ENCODE measurements around the gene FBXO24.

The FBXO24 gene

DNA sequence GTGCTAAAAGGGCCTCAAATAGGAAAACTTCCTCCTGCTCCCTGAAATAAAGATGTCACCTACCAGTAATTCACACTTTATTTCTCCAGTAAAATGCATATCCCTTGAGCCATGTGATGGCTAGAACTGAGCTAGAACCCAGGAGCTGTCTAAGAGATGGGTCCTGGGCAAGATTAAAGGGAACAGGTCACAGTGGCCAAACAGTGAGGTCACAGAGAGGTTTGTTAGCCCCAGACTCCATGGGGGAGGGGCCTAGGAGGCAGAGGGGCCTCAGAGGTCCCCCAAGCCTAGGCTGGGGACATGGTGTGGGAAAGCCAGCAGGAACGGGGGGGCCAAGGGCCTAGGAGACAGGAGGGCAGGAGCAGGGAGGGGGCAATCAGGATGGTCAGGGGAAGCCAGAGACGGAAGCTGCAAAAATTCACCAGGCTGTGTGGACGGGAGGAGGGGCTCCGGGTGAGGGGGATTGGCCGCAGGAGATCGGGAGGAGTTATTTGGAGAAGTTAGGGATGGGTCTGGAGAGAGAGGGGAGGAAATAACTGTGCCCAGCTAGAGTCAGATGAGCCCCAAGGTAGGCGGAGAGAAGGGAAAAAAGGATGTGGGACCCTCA is 3.3 kb downstream of the FBXO24 start:
- DNase-seq: no peak

- DNase-seq: no peak
Measured at GRCh38 chr7:100590077-100590737, 4.1 kb downstream of the FBXO24 start.

DNA sequence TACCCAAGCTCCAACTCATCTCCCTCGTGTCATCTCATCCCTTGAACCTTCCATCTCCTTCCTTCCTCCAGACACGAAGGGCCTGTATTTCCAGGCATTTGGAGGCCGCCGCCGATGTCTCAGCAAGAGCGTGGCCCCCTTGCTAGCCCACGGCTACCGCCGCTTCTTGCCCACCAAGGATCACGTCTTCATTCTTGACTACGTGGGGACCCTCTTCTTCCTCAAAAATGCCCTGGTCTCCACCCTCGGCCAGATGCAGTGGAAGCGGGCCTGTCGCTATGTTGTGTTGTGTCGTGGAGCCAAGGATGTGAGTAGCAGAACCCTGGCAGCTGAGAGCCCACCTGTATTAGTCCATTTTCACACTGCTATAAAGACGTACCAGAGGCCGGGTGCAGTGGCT is 5.5 kb downstream of the FBXO24 start:
- DNase-seq: no peak

- DNase-seq: no peak
Measured at GRCh38 chr7:100595188-100595587, 9.1 kb downstream of the FBXO24 start.

- no peak for DNase-seq
Measured at GRCh38 chr7:100598425-100598824, 12.3 kb downstream of the FBXO24 start.

DNA sequence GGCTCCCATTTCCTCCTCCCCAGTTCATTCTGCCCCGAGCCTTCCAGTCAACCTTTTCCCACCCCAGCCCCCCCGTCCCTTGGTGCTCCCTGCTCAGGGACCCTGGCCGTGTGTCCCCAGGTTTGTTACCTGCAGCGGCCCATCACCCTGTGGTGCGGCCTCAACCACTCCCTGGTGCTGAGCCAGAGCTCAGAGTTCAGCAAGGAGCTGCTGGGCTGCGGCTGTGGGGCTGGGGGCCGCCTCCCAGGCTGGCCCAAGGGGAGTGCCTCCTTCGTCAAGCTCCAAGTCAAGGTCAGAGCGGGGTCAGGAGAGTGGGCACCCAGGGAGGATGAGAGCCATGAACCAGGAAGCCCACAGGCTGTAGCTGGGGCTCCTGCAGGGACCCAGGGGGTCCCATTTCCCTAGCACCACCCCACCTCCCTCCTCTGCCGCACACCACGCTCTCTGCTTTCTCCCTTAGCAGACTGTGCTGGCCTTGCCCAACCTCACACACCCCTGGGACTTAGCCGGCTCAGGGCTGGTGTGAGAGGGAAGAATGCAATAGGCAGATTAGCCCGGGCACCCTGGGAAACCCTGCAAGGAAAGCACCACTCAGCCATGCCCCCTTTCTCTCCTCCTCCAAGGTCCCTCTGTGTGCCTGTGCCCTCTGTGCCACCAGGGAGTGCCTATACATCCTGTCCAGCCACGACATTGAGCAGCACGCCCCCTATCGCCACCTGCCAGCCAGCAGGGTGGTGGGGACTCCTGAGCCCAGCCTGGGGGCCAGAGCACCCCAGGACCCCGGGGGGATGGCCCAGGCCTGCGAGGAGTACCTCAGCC is 14.0 kb downstream of the FBXO24 start:
- no peak for DNase-seq

GRCh38 chr7:100600730-100601038 is 14.6 kb downstream of the FBXO24 start:
- no peak for DNase-seq

GRCh38 chr7:100602889-100603725 is 17.0 kb downstream of the FBXO24 start:
- DNase-seq: no peak

GRCh38 chr7:100603726-100604027 is 17.5 kb downstream of the FBXO24 start:
- DNase-seq: no peak

- peak in 31 of 56 donors; percentile 6 to 75 (median 32) for DNase-seq
Measured at GRCh38 chr7:100604028-100604975, 18.2 kb downstream of the FBXO24 start.

DNA sequence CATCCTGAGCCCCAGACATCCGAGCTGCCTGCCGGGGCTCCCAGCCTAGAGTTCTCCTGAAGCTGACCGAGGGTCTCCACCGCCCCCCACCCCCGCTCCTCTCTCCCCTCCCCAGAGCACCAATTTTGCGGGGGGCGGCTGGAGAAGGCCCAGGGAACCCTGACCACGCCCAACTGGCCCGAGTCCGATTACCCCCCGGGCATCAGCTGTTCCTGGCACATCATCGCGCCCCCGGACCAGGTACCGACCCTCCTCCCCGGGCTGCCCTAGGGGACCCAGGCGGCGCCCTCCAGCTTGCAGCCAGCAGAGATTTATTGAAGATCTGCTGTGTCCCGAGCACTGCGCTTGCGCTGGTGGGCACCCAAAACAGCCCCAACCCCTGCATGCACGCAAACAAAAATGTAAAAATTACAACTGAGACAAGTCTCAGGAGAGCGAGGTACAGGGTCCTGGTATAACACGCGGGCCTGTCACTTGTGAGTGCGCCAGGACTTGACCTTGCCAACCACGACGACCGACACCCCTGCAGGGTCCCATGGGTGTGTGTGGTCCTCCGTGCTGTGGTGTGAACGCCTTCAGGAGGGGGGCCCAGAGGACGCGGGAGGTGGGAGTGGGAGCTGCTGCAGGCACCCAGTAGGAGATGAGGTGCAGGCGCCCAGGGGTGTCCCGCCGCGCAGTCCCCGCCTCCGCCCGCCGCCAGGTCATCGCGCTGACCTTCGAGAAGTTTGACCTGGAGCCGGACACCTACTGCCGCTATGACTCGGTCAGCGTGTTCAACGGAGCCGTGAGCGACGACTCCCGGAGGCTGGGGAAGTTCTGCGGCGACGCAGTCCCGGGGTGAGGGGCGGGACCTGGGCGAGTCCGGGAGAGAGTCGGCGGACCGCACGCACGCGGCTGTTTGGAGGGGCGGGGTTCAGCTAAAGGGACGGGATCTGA is 19.1 kb downstream of the FBXO24 start:
- peak in 6 of 56 donors; percentile 5 to 40 (median 20) for DNase-seq

GRCh38 chr7:100606313-100606712 is 20.2 kb downstream of the FBXO24 start:
- no peak for DNase-seq

DNA sequence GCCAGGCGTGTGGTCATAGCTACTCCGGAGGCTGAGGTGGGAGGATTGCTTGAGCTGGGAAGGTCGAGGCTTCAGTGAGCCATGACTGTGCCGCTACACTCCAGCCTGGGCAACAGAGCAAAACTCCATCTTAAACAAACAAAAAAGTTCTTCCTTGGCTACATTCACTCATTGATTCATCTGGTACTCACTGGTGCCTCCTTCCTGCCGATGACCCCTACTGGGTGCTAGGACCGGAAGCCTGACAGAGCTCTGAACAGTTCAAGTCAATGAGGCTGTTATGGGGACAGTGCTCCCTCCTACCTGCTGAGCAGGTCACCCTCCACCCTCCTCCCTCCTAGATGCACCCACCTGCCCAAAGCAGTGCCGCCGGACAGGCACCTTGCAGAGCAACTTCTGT is 21.0 kb downstream of the FBXO24 start:
- DNase-seq: no peak

DNA sequence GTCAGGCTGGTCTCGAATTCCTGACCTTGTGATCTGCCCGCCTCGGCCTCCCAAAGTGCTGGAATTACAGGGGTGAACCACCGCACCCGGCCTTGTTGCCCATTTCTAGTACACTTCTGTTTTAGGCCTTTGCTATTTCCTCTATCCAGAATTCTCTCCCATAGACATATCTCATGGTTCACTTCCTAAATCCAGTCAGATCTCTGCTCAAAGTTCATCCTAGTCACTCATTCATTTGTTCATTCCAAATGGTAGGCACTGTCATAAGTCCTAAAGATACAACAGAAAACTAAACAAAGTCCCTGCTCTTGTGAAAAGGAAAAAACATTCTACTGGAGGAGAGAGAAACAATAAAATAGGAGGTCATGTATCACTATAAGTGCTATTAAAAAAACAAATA is 23.8 kb downstream of the FBXO24 start:
- no peak for DNase-seq

DNA sequence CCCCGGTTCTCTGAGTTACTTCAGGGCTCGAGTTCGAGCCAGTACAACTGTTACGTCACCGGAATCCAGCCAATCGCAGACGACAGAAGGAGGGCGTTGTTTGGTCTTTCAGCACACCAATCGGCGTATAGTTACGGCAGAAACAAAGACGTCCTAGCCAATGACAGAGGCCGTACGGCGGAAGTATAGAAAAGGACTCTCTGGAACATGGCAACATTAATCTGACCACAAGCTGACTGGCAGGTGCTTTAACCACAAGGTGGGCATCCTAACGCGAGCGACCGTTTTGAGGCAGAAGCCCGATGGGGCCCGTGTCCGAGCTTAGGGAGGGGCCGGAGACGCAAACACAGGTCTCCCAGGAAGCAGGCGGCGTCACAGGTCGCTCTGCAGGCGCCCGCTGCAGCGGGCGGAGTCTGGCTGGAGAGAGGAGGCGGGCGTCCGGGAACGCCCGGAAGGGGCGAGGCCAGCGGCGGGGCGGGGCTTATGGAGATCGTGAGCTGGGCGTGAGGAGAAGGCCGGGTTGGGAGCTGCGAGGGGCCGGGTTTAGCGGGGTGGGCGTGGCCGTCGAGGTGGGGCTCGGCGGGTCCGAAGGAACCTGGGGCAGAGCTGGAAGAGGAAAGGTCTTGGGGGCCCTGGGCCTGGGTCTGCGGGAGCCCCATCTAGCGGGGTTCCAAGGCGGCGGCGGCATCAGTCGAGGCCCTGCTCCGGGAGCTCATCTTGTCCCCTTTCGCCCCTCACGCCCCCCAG is 26.0 kb downstream of the FBXO24 start, which contains the start of gene MOSPD3:
MOSPD3 (plus strand) TSS at position 558 of the 747 bp plus-strand sequence. CDS start 252 bp downstream, outside the sequence.
- DNase-seq: peak; percentile 74 to 100 (median 99)

- DNase-seq: peak in 4 of 56 donors; percentile 16 to 30 (median 20)
Measured at GRCh38 chr7:100612730-100613390, 26.7 kb downstream of the FBXO24 start.

DNA sequence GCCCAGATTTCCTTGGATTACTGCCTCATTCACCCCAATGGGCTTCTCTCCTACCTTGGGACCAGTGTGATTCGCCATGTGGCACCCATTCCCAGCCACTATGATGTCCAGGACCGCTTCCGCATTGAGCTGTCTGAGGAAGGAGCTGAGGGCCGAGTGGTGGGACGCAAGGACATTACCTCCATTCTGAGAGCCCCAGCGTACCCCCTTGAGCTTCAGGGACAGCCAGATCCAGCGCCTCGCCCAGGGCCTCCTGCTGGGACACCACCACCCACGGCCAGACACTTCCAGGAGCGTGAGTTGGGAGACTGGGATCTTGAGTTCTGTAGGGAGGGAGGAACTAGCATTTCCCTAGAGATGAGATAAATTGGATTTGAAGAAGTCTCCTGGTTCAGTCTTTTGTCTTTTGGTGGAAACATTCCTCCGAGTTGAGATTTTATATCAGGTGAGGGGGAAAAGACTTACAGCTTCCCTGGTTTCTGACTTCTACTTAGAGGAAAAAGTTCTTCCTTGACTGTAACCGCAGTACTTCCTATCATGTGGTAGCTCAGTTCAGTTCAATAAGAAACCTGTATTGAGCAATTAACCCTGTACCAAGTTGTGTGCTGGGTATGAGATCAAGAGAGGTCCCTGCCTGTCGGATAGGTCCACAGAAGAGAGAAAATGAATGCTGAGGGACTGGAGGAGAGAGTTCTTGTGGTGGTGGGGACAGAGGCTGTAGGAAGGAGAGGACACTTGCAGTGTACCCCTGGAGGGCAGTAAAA is 27.5 kb downstream of the FBXO24 start:
- DNase-seq: no peak

Measured in amygdala (tissue), 56 donors.